K562 (cell line): Measurements from ENCODE around the gene TMED8.

Experiments
- TAF1 ChIP-seq: IDR thresholded peaks from 2 replicates; pipeline ENCODE4 v1.6.1; 2011; ENCODE audit warnings: mild to moderate bottlenecking, low read length, moderate library complexity; ENCODE audit not compliant: insufficient read depth, control insufficient read depth, severe bottlenecking; ENCODE audit errors: extremely low read depth
- TCF3 ChIP-seq: sonication (generic); formaldehyde crosslinking; IDR thresholded peaks from 2 replicates; pipeline ENCODE4 v1.4.0; 2020; ENCODE audit warnings: mild to moderate bottlenecking, missing genetic modification reagents
- ZFP36 ChIP-seq: fragments of 150-350 bp; IDR thresholded peaks from 2 replicates; pipeline ENCODE4 v1.6.1; 2018; ENCODE audit warnings: low read length, low read depth; ENCODE audit not compliant: partially characterized antibody
- TF ChIP-seq, protein P1 (sequence below): sonication (generic); formaldehyde crosslinking; IDR thresholded peaks from 2 replicates; pipeline ENCODE4 v1.8.1; 2023; ENCODE audit warnings: missing genetic modification reagents, mild to moderate bottlenecking, borderline replicate concordance

DNA sequence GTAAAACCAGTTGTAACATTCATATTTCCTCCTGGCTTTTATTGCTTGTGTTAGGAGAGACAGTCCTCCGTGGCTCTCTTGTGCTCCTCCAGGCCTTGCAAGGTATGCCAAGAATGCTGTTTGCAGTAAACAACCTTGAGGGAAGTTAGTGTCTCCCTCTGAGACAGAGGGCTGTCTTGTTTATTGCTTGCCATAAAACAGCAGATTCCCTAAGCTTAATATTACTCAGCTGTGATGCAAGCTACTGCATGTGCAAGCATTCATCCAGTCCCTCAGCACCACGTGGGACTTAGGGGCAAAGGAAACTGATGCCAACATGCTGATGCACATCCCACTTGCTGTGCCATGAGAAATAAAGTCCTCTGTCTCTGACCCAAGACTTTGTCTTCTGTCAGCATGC is 62.9 kb downstream of the TMED8 start:
- TF ChIP-seq ZFP36: no peak
- TF ChIP-seq, protein P1, sequence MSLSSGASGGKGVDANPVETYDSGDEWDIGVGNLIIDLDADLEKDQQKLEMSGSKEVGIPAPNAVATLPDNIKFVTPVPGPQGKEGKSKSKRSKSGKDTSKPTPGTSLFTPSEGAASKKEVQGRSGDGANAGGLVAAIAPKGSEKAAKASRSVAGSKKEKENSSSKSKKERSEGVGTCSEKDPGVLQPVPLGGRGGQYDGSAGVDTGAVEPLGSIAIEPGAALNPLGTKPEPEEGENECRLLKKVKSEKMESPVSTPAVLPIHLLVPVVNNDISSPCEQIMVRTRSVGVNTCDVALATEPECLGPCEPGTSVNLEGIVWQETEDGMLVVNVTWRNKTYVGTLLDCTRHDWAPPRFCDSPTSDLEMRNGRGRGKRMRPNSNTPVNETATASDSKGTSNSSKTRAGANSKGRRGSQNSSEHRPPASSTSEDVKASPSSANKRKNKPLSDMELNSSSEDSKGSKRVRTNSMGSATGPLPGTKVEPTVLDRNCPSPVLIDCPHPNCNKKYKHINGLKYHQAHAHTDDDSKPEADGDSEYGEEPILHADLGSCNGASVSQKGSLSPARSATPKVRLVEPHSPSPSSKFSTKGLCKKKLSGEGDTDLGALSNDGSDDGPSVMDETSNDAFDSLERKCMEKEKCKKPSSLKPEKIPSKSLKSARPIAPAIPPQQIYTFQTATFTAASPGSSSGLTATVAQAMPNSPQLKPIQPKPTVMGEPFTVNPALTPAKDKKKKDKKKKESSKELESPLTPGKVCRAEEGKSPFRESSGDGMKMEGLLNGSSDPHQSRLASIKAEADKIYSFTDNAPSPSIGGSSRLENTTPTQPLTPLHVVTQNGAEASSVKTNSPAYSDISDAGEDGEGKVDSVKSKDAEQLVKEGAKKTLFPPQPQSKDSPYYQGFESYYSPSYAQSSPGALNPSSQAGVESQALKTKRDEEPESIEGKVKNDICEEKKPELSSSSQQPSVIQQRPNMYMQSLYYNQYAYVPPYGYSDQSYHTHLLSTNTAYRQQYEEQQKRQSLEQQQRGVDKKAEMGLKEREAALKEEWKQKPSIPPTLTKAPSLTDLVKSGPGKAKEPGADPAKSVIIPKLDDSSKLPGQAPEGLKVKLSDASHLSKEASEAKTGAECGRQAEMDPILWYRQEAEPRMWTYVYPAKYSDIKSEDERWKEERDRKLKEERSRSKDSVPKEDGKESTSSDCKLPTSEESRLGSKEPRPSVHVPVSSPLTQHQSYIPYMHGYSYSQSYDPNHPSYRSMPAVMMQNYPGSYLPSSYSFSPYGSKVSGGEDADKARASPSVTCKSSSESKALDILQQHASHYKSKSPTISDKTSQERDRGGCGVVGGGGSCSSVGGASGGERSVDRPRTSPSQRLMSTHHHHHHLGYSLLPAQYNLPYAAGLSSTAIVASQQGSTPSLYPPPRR (CRISPR knock-in tag): no peak
- TF ChIP-seq TCF3 (CRISPR knock-in tag): no peak
- TF ChIP-seq TAF1: no peak
